Smooth muscle cell (in vitro differentiated cells): ENCODE results near the gene PCSK4. TPM values are rescaled to one million over a fixed set of nuclear protein-coding genes. Genes with fewer than 3 reads are reported as not detected.

ENCODE experiments used
- DNase-seq: peaks from one replicate; lab custom pipeline; 2025; ENCODE audit not compliant: unreplicated experiment; lab: John Stamatoyannopoulos, UW
- H2AFZ ChIP-seq: fragments of 200-600 bp; sonication (generic); 2 replicates; pipeline ENCODE4 v1.6.0; 2016; ENCODE audit warnings: antibody characterized with exemption, low read depth, mild to moderate bottlenecking
- H3F3A ChIP-seq: fragments of 200-600 bp; sonication (generic); 2 replicates; pipeline ENCODE4 v1.6.0; 2017; ENCODE audit warnings: antibody characterized with exemption, low read depth
- H3K27ac ChIP-seq: fragments of 200-600 bp; sonication (generic); 2 replicates; pipeline ENCODE4 v1.5.1; 2016; ENCODE audit warnings: low read depth, mild to moderate bottlenecking
- H3K27me3 ChIP-seq: fragments of 200-600 bp; sonication (generic); 2 replicates; pipeline ENCODE4 v1.6.1; 2016; ENCODE audit warnings: low read depth, mild to moderate bottlenecking
- H3K36me3 ChIP-seq: fragments of 200-600 bp; sonication (generic); 2 replicates; pipeline ENCODE4 v1.5.1; 2016; ENCODE audit warnings: low read depth
- H3K4me1 ChIP-seq: fragments of 200-600 bp; sonication (generic); 2 replicates; pipeline ENCODE4 v1.5.1; 2016; ENCODE audit warnings: low read depth
- H3K4me2 ChIP-seq: fragments of 200-600 bp; sonication (generic); 2 replicates; pipeline ENCODE4 v1.6.0; 2016; ENCODE audit warnings: mild to moderate bottlenecking
- H3K4me3 ChIP-seq: fragments of 200-600 bp; sonication (generic); 2 replicates; pipeline ENCODE4 v1.5.1; 2016; ENCODE audit warnings: mild to moderate bottlenecking
- H3K79me2 ChIP-seq: fragments of 200-600 bp; sonication (generic); 2 replicates; pipeline ENCODE4 v1.6.0; 2016; ENCODE audit warnings: low read depth, mild to moderate bottlenecking
- H3K9ac ChIP-seq: fragments of 200-600 bp; sonication (generic); 2 replicates; pipeline ENCODE4 v1.6.0; 2016; ENCODE audit warnings: low read depth
- H3K9me3 ChIP-seq: fragments of 200-600 bp; sonication (generic); replicated peaks from 2 replicates; pipeline ENCODE4 v1.5.1; 2016; ENCODE audit warnings: low read depth
- H4K20me1 ChIP-seq: fragments of 200-600 bp; sonication (generic); 2 replicates; pipeline ENCODE4 v1.6.0; 2016; ENCODE audit warnings: low read depth
- WGBS: methylation state at CpG from one replicate; pipeline ENCODE4 v1.1.7; 2016; ENCODE audit warnings: low lambda C conversion rate; 5-methylcytosine and 5-hydroxymethylcytosine counted together
- polyA plus RNA-seq: library from polyadenylated mRNA; unstranded; fragments of >200 nt; fragmentation: Nextera tagmentation; extraction: Ambion mirVana; gene quantifications from 2 replicates; pipeline ENCODE4 v1.2.1, GENCODE V29; 2016
- total RNA-seq: library from RNA; depleted of rRNA; stranded (reverse); fragments of >200 nt; gene quantifications from 2 replicates; pipeline ENCODE4 v1.2.3, GENCODE V29; 2014
- TF ChIP-seq, protein P1 (sequence below): fragments of 200-600 bp; sonication (generic); IDR thresholded peaks from 2 replicates; pipeline ENCODE4 v1.5.1; 2017; ENCODE audit warnings: borderline replicate concordance, mild to moderate bottlenecking, antibody characterized with exemption; ENCODE audit not compliant: insufficient read depth, poor library complexity, severe bottlenecking

Gene PCSK4
- total and polyA plus RNA-seq, 2 experiments from 2014 or later: 1.7 to 8.7 TPM

DNA sequence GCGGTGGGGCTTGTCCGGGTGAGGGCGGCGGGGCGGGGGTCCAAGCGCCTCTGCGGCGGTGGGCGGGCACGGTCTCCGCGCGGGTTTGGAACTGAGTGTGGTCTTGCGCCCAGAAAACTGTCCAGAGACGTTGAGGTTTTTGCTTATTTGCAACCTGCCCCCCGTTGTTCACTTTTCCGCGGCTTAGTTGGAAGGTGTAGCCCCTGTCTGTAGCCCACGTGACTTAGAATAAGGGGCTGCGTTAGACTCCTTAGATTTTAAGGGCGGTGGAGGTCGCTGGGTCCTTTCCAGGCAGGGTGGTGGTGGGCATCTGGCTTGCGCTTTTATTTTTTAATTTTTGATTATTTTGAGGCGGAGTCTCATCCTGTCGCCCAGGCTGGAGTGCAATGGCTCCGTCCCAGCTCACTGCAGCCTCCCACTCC, 51.2 kb downstream of the PCSK4 start:
- Histone ChIP-seq H3K27me3 (no peaks in the 10 kb centered on the region), H3K9ac (peak overlapping the region; percentile 95), H3F3A (peaks cover 30% of the 10 kb centered on the region), H3K36me3 (no peaks in the 10 kb centered on the region), H2AFZ (no peak overlapping the region), H3K4me1 (peaks cover 9% of the 10 kb centered on the region), H3K9me3 (no peaks in the 10 kb centered on the region), H3K4me2 (peak overlapping the region; percentile 97), H3K4me3 (peak overlapping the region; percentile 72), H3K27ac (peak overlapping the region; percentile 80), H4K20me1 (peaks cover 69% of the 10 kb centered on the region), H3K79me2 (peaks cover 37% of the 10 kb centered on the region)
- DNase-seq: no peak
- 2% methylated on average over 12 of the region's 26 CpGs for WGBS
- TF ChIP-seq, protein P1, sequence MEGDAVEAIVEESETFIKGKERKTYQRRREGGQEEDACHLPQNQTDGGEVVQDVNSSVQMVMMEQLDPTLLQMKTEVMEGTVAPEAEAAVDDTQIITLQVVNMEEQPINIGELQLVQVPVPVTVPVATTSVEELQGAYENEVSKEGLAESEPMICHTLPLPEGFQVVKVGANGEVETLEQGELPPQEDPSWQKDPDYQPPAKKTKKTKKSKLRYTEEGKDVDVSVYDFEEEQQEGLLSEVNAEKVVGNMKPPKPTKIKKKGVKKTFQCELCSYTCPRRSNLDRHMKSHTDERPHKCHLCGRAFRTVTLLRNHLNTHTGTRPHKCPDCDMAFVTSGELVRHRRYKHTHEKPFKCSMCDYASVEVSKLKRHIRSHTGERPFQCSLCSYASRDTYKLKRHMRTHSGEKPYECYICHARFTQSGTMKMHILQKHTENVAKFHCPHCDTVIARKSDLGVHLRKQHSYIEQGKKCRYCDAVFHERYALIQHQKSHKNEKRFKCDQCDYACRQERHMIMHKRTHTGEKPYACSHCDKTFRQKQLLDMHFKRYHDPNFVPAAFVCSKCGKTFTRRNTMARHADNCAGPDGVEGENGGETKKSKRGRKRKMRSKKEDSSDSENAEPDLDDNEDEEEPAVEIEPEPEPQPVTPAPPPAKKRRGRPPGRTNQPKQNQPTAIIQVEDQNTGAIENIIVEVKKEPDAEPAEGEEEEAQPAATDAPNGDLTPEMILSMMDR: no peak

GRCh38 chr19:1438035-1438932, 51.9 kb downstream of the PCSK4 start, which contains the start of gene RPS15:
Gene RPS15 (plus strand): TSS chr19:1438396. CDS start chr19:1438426, 30 bp downstream.
- peaks cover 27% of the 10 kb centered on the region for H3F3A ChIP-seq
- peaks cover 9% of the 10 kb centered on the region for H3K4me1 ChIP-seq
- peak within 1 kb of the TSS; percentile 97 for H3K4me2 ChIP-seq
- peak within 1 kb of the TSS; percentile 72 for H3K4me3 ChIP-seq
- peaks cover 37% of the 10 kb centered on the region for H3K79me2 ChIP-seq
- H3K36me3 ChIP-seq: no peaks in the 10 kb centered on the region
- 1% methylated on average over 89 of the region's 100 CpGs for WGBS
- H3K9me3 ChIP-seq: no peaks in the 10 kb centered on the region
- H3K27ac ChIP-seq: peak within 1 kb of the TSS; percentile 80
- TF ChIP-seq, protein P1: peak; percentile 84
- H3K9ac ChIP-seq: peak within 1 kb of the TSS; percentile 95
- peak; percentile 83 for DNase-seq
- peak within 1 kb of the TSS; percentile 23 for H2AFZ ChIP-seq
- H3K27me3 ChIP-seq: no peaks in the 10 kb centered on the region
- H4K20me1 ChIP-seq: peaks cover 65% of the 10 kb centered on the region

- WGBS: 83% methylated on average over 8 of the region's 8 CpGs
- H3K9ac ChIP-seq: no peak overlapping the region
- DNase-seq: no peak
Measured at GRCh38 chr19:1437609-1438008, 52.5 kb downstream of the PCSK4 start.

More at GRCh38 chr19:1437609-1438008, 52.5 kb downstream of the PCSK4 start:
- Histone ChIP-seq H2AFZ (no peak overlapping the region), H3K27ac (peak overlapping the region; percentile 46), H3K79me2 (peaks cover 37% of the 10 kb centered on the region), H3F3A (peaks cover 22% of the 10 kb centered on the region), H3K4me3 (peak overlapping the region; percentile 72), H4K20me1 (peaks cover 59% of the 10 kb centered on the region), H3K4me2 (peak overlapping the region; percentile 54), H3K27me3 (no peaks in the 10 kb centered on the region), H3K4me1 (peaks cover 9% of the 10 kb centered on the region), H3K36me3 (no peaks in the 10 kb centered on the region), H3K9me3 (no peaks in the 10 kb centered on the region)
- TF ChIP-seq, protein P1: no peak
